HK-2 (cell line): ENCODE data around the gene ZNF471.

Experiments
- DNase-seq: peaks from one replicate; pipeline ENCODE4 v3.0.0-alpha.2; 2018; ENCODE audit not compliant: unreplicated experiment

ZNF471 gene

DNA sequence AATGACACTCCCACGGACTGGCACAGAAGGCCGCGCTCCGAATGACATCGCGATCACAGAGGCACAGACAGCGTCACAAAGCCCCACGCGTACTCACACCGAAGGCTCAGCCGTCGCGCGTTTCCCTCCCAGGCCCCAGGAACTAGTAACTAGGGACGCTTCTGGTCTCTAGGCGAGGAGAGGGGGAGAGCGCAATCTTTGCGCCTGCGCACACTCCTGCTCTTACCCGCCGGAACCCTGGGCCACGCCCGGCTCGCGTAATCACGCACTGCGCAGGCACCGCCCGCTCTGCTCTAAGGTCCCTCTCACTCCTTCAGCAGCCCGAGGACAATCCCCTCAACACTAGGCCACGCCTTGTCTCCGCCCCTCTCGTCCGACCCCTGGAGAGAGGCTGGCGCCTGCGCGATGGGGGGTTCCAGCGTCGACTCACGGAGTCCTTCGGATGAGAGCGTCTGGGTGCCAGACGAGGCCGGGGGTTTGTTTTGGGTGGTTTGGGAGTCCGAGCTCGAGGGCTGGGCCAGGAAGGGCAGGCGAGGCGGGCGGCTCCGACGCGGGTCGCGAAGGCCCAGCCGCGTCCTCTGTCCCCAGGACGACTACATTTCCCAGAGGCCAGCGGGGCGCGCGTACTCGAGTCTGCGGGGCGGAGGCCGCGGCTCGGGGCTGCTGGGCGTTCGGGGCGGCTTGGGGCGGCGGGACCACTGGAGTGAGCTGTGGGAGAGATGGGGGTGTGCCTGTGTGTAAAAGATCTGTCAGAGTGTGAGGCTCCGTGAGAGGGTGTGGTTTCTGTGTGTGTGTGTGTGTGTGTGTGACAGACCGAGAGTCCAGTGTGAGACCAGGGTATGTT lies at the start of gene ZNF471:
Gene ZNF471 (plus strand): TSS at position 410 of the 844 bp plus-strand sequence. CDS start 3,717 bp downstream, outside the sequence.
- DNase-seq = peak; percentile 99

DNA sequence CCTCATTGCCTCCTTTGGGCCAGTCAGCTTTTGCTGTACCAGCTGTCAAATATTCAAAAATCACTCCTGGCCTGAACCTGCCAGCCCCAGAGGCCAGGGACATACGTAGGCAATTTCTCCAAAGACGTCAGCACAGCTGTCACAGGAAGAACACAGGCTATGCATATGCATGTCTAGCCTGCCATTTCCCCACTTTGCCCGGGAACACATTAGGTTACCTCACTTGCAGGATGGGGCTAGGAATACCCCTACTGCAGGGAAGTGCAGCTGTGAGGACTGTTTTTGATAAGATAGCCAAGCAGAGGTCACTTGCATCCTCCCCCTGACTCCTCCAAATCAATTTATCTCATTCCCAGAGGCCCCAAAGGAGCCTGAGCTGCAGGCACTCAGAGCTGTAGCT lies 33.3 kb upstream of the ZNF471 start:
- no peak for DNase-seq

DNA sequence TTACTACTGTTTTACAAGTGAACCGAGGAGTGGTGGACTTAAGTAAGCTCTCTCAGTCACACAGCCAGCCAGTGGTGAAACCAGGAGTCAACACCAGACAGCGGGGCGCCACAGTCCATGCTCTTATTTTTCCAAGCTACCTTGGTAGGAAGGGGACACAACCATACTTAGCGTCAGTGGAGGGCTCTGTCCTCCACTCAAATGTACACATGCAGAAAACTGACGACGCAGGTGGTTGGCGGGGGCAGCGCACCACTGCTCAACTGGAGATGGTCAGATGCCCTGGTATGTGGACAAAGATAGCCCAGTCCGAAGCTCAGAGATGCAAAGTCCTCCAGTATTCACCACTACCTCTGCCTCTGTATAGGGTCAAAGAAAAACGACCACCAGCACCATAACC lies 31.6 kb upstream of the ZNF471 start:
- no peak for DNase-seq

DNA sequence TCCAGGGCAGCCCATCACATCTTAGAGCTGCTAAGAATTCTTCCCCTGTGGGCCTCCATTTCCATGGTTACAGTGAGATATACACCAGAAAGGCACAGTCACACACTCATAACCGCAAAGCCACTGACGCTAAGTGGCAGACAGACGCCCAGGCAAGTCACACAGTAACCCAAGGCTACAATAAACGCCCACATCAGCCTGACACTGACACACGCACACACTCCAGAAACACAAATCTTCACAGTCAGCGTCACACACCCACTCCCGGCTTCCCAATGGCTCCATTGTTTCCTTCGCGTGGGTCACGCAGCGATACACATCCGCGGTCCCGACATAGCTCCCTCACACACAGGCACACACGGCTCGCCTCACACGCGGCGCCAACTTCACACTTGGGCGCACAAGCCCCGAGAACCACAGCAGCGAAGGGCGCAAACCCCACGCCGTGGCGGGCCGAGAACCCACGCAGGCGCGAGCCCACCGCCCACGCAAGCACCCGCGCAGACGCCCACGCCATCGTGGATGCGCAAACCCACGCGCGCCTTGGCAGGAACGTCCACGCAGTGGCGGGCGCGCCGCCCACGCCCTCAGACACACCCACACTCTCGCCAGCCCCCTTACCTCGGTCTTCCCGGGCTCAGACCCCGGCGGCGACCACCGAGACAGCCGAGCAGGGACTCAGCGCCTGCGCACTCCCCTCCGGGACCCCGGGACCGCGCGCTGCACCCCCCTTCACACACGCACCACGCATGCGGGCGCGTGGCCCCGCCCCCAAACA lies 30.8 kb upstream of the ZNF471 start, which contains the start of gene ZNF667:
Gene ZNF667 (minus strand): TSS at position 695 of the 778 bp plus-strand sequence. CDS start 14,975 bp downstream, outside the sequence.
- DNase-seq = peak; percentile 81

DNA sequence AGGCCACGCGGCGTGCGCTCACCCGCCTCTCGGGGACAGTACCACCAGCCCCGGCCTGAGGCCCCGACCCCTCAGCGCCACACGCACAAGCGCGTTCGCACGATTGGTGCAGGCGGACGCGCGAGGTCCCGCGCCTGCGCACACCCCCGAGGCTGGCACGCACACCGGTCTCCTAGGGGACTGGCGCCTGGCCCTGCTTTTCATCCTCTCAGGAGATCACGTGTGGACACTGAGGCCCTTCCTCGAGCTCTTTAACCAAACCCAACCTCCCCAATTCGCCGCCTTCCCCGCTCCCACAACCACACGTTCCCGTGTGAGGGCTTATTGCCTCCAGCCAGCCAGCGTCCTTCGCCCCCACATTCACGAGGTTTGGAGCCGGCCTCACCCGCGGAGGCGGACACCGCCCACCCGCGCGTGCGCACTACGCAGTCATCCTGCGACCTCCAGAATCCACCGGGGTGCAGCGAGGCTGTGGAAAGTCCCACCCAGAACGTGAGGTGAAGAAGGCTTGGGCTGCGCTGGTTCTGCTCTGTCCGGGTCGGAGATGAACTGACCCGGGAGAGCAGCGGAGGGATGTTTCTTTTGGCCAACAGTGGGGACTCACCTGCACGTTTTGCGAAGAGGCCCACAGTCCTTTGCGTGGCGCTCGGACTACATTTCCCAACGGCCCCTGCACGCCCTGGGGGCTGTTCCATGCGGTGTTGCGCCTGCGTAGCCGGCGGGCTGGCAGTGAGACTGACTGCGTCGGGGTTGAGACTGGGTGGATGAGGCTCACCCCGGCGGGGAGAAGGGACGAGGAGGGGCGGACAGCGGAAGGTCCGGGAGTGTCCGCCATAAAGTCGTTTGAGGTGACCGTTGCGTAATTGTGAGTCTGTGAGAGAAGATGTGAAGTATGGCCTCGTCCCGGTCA lies 30.0 kb upstream of the ZNF471 start:
- peak; percentile 97 for DNase-seq

DNA sequence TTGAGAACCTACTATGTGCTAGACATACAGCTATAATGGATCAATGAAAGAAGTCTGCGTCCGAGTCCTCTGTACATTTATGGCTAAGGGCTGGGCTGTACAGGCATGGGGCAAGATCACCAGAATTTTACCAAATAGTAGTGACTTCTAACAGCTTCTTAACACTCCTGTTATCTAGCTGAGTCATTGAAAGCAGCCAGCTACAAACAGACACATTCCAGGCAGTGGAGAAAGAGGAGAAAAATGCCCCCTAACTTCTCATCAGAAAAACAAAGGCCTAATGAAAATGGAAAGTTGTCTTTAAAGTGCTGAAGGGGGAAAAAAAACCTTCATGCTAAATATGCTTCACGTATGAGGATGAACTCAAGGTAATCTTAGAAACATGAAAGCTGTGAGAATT lies 16.3 kb upstream of the ZNF471 start:
- no peak for DNase-seq

DNA sequence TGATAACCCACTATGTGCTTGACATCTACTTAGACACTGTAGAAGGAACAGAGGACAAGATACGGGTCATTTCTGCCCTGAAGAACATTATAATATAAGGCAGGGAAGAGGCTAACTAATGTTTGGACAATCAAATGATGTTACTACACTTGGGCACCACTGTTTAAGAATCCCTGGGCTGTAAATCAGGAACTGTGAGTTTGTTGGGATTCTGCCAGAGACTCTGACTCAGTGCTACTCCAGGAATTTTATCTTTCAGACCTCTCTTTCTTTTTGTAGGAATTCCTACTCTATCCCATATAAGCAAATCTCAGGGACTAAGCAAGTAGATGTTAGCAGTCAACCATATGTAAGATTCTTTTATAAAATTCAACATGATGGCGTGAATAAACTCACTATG lies 3.1 kb upstream of the ZNF471 start:
- no peak for DNase-seq

DNA sequence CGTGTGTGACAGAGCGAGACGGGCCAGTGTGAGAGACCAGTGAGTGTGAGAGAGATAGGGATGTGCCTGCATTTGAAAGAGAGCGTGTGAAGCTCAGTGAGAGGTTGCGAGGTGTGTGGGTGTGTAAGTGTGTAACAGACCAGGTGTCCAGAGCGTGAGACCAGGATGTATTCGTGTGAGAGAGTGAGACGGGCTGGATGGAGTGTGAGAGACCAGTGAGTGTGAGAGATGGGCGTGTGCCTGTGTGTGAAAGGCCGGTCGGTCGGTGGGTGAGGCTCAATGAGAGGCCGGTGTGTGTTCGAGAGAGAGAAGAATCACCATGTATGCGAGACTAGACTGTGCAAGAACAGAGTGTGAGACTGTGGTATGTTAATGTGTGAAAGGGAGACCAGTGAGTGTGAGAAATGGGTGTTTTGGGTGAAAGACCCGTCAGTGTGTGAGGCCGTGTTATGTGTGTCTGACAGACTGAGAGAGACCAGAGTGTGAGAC lies 679 bp downstream of the ZNF471 start:
- no peak for DNase-seq

DNA sequence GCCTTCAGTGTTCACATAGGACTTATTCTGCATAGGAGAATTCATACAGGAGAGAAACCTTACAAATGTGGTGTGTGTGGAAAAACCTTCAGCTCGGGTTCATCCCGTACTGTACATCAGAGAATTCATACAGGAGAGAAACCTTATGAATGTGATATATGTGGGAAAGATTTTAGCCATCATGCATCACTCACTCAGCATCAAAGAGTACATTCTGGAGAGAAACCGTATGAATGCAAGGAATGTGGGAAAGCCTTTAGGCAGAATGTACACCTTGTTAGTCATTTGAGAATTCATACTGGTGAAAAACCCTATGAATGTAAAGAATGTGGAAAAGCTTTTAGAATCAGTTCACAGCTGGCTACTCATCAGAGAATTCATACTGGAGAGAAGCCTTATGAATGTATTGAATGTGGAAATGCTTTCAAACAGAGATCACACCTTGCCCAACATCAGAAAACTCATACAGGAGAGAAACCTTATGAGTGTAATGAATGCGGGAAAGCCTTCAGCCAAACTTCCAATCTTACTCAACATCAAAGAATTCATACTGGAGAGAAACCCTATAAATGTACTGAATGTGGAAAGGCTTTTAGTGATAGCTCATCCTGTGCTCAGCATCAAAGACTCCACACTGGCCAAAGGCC lies 17.7 kb downstream of the ZNF471 start:
- no peak for DNase-seq

DNA sequence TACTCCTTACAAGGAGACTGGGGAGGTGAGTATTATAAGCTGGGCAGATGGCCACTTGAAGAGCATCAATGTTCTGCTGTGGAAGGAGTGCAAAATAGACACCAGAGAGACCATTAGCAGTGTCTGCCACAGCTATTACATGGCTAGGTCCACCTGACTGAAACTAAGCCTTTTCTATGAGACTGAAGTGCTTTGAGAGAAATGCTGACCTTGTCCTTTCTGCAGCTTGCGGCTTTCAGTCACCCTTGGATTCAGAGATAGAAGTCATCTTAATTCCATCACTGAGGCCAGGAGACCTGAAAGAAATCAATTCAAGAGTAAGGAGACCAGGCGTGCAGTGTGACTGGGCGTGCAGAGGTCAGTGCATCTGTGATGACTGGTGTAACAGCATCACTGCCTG lies 29.8 kb downstream of the ZNF471 start:
- DNase-seq = no peak

DNA sequence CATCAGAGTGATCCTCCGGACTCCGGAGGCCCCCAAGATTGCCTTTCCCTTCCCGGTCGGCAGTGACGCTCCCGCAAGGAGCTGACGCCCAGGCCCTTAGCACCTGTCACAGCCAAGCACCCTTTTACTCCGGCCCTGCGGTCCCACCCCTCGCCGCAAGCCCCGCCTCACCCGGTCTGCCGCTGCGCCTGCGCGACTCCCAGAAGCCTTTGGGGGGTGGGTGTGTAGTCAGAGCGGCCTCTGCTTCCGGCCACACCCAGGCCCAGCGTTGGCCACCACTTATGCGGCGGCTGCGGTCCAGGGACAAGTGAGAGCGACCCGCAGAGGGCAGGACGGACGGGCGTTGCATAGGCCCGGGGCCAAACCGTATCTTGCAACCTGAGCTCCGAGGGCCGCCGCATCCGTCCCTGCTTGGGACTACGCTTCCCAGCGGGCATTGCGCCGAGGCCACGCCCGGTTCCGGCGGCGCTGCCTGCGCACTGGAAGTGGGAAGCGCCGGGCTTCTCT lies 30.7 kb downstream of the ZNF471 start:
- peak; percentile 95 for DNase-seq

DNA sequence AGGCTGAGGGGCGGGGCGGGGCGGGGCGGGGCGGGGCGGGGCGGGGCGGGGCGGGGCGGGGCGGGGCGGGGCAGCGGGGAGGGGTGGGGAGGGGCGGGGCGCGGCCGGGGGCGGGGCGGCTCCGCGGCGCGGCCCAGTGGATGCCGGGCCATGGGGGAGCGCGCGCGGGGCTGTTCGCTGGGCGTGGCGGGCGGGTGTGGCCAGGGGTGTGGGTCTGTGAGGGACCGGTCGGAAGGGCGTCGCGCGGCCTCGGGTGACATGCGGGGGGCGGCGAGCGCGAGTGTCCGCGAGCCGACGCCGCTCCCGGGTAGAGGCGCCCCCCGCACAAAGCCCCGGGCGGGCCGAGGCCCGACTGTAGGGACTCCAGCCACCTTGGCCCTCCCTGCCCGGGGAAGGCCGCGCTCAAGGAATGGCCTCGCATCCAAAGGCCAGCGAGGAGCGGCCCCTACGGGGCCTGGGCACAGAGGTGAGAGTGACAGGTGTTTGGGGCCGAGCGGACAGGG lies 31.2 kb downstream of the ZNF471 start, which contains the start of gene ZFP28:
Gene ZFP28 (plus strand): TSS at position 188 of the 503 bp plus-strand sequence. CDS start 71 bp downstream, at position 259.
- peak; percentile 90 for DNase-seq

DNA sequence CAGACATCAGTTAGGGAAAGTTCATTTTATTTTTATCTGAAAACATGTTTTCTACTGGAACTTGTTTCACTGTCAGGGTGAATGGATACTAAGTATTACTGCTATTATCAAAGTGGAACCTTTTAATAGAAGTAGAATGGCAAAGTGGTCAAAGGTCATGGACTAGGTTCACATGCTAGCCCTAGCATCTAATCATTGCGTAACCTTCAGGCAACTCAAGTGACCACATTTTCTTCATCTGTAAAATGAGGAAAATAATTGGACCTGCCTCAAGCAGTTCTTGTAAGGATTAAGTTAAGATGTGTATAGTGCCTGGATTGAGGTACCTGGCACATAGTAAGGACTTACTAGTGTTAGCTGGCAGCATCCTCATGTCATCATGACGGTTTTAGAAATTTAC lies 36.1 kb downstream of the ZNF471 start:
- DNase-seq = no peak

DNA sequence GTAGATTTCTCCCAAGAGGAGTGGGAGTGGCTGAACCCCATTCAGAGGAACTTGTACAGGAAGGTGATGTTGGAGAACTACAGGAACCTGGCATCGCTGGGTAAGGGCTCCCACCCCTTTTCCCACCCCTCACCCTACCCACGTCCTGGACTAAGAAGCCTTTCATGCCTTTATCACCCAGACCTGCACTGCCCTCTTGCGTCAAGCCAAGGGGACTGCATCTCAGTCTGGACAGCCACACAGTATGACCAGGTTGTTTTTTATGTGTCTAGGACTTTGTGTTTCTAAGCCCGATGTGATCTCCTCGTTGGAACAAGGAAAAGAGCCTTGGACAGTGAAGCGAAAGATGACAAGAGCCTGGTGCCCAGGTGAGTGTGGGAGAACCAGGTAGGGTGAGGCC lies 39.9 kb downstream of the ZNF471 start:
- DNase-seq = no peak

DNA sequence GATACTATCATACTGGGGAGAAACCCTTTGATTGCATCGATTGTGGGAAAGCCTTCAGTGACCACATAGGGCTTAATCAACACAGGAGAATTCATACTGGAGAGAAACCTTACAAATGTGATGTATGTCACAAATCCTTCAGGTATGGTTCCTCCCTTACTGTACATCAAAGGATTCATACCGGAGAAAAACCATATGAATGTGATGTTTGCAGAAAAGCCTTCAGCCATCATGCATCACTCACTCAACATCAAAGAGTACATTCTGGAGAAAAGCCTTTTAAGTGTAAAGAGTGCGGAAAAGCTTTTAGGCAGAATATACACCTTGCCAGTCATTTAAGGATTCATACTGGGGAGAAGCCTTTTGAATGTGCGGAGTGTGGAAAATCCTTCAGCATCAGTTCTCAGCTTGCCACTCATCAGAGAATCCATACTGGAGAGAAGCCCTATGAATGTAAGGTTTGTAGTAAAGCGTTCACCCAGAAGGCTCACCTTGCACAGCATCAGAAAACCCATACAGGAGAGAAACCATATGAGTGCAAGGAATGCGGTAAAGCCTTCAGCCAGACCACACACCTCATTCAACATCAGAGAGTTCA lies 46.7 kb downstream of the ZNF471 start:
- no peak for DNase-seq

DNA sequence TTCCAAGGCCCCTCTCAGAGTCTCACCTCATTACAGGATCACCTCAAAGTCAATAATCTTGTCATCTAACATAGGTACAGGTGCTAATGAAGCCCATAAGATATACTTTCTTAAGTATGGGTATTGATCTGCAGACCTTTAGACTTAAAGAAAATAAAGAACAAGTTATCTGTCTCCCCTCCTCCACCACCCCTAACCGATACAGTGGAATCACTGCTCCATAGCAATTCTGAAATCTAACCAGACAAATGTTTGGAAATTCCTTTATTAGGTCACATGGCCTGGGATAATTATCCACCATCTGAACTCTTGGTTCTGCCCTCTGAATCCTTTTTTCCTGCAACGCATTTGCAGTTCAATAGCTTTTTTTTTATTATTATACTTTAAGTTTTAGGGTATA lies 55.1 kb downstream of the ZNF471 start:
- no peak for DNase-seq

DNA sequence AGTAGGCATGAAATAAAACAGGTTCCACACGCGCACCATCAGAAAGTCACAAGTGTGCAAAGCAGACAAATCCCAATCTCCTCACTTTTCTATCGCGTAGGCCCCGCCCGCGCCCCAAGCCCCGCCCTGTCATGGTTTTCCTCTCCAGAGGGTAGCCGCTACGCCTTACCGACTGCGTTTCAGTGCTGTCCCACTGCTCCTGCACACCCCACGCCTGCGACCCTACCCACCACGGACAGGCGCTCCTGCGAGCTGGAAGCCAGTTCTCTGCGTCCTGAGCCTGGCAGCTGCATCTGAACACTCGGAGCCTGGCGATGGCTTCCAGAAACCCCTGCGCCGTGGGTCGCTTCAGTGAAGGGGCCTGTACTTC lies 59.2 kb downstream of the ZNF471 start:
- no peak for DNase-seq

DNA sequence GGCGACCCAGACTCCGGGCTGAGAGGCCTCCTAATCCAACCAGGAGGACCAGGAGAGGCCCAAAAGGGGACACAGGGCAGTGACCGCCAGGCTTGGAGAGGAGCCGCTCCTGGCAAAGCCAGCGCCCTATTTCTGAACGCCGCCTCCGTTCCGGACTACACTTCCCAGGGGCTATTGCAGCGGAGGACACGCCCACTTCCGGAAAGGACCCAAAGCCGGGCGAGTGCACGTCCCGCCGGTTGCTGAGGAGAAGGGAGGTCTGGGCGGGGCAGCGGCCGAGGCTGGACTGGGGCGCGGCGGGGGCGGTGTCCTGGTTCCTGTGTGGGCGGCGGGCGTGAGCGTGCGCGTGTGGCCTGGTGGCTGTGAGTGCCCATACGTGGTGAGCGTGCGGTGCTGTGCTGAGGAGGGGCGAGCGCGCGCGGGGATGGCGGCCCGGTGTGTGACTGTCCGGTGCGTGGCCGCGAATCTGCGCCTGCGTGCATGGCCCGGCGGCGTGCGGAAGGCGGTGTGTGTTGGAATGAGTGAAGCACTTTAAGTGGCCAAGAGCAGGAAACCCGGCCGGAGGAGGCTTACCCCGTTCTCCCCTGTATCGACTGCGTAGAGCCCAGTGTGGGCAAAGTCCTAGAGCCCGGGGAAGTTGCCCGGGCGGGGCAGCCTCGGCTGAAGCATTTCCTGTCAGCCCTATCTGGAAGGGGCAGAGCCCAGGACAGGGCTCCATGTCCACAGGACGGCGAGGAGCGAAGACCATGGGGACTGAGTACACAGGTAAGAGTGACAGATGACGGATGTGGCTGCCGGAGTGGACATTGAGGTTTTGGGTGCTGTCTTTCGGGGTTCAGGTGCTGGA lies 59.8 kb downstream of the ZNF471 start, which contains the start of gene ZNF470:
Gene ZNF470 (plus strand): TSS at position 195 of the 847 bp plus-strand sequence. CDS start 2,844 bp downstream, outside the sequence.
- DNase-seq = peak; percentile 97

DNA sequence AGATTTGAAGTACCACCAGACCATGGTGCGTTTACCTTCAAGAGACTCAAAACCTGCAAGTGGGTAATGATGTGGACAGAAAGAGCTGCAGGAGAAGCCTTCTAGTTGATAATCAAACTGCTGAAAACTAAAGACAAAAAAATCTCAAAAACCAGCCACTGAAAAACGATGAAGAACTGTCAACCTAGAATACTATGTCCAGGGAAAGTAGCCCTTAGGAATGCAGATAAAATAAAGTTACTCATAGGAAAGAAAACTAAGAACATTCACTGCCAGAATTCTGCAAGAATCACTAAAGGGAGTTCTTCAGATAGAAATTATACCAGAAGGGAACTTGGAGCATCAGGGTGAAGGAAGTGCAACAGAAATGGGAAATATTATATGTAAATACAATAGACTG lies 64.9 kb downstream of the ZNF471 start:
- DNase-seq = no peak
